Activated naive CD8-positive, alpha-beta T cell treated with anti-CD3 and anti-CD28 coated beads for 36 hours (primary cell): ENCODE data around the gene TRDMT1. TPM values are rescaled to one million over a fixed set of nuclear protein-coding genes. Genes with fewer than 3 reads are reported as not detected.

Experiments used
- DNase-seq: peaks from one replicate; pipeline ENCODE4 v3.0.0; 2021
- H3K27ac Mint-ChIP-seq: one replicate; pipeline ENCODE4 v1.8.0; 2022; ENCODE audit warnings: mild to moderate bottlenecking, moderate library complexity, mixed read lengths
- H3K27me3 Mint-ChIP-seq: one replicate; pipeline ENCODE4 v1.8.0; 2022; ENCODE audit warnings: mild to moderate bottlenecking, mixed read lengths
- H3K36me3 Mint-ChIP-seq: one replicate; pipeline ENCODE4 v1.8.0; 2021; ENCODE audit warnings: mild to moderate bottlenecking, mixed read lengths
- H3K4me1 Mint-ChIP-seq: one replicate; pipeline ENCODE4 v1.8.0; 2021; ENCODE audit warnings: mixed read lengths
- H3K4me3 Mint-ChIP-seq: one replicate; pipeline ENCODE4 v1.8.0; 2022; ENCODE audit warnings: mild to moderate bottlenecking, moderate library complexity, mixed read lengths
- H3K9me3 Mint-ChIP-seq: one replicate; pipeline ENCODE4 v1.8.0; 2022; ENCODE audit warnings: mixed read lengths
- total RNA-seq, 2 experiments: library from RNA; stranded (reverse); gene quantifications; one replicate each; pipeline ENCODE4 v1.2.3, GENCODE V29; 2021

Gene TRDMT1
- total RNA-seq, 2 experiments from 2014 or later, result 9.5 to 9.6 TPM

- DNase-seq, result no peak
- no peaks in the 10 kb centered on the region for H3K27me3 Mint-ChIP-seq
- H3K4me3 Mint-ChIP-seq, result no peak overlapping the region
- peaks cover 7% of the 10 kb centered on the region for H3K36me3 Mint-ChIP-seq
- no peak overlapping the region for H3K27ac Mint-ChIP-seq
- peaks cover 36% of the 10 kb centered on the region for H3K4me1 Mint-ChIP-seq
- peaks cover 1% of the 10 kb centered on the region for H3K9me3 Mint-ChIP-seq
Observed at GRCh38 chr10:17222329-17222728, 20.9 kb upstream of the TRDMT1 start.

GRCh38 chr10:17220652-17221100 is 19.2 kb upstream of the TRDMT1 start:
- H3K4me1 Mint-ChIP-seq, result peaks cover 38% of the 10 kb centered on the region
- no peaks in the 10 kb centered on the region for H3K27me3 Mint-ChIP-seq
- H3K4me3 Mint-ChIP-seq, result no peak overlapping the region
- H3K36me3 Mint-ChIP-seq, result peaks cover 9% of the 10 kb centered on the region
- no peak overlapping the region for H3K27ac Mint-ChIP-seq
- no peak for DNase-seq
- H3K9me3 Mint-ChIP-seq, result peaks cover 1% of the 10 kb centered on the region

- H3K4me3 Mint-ChIP-seq, result no peak overlapping the region
- peaks cover 12% of the 10 kb centered on the region for H3K36me3 Mint-ChIP-seq
- H3K27me3 Mint-ChIP-seq, result no peaks in the 10 kb centered on the region
- no peak for DNase-seq
- peak overlapping the region; percentile 56 for H3K27ac Mint-ChIP-seq
- peaks cover 43% of the 10 kb centered on the region for H3K4me1 Mint-ChIP-seq
- H3K9me3 Mint-ChIP-seq, result peaks cover 1% of the 10 kb centered on the region
Observed at GRCh38 chr10:17219024-17219423, 17.6 kb upstream of the TRDMT1 start.

GRCh38 chr10:17217631-17218232 is 16.3 kb upstream of the TRDMT1 start:
- Mint-ChIP-seq H3K4me1 (peaks cover 43% of the 10 kb centered on the region), H3K27ac (peak overlapping the region; percentile 96), H3K27me3 (no peaks in the 10 kb centered on the region), H3K9me3 (peaks cover 1% of the 10 kb centered on the region), H3K36me3 (peaks cover 14% of the 10 kb centered on the region), H3K4me3 (no peak overlapping the region)
- DNase-seq, result no peak

GRCh38 chr10:17216901-17217395 is 15.5 kb upstream of the TRDMT1 start:
- Mint-ChIP-seq H3K36me3 (peaks cover 19% of the 10 kb centered on the region), H3K27ac (peak overlapping the region; percentile 96), H3K9me3 (peaks cover 1% of the 10 kb centered on the region), H3K27me3 (no peaks in the 10 kb centered on the region), H3K4me1 (peaks cover 39% of the 10 kb centered on the region), H3K4me3 (no peak overlapping the region)
- no peak for DNase-seq

GRCh38 chr10:17216217-17216900 is 14.9 kb upstream of the TRDMT1 start:
- H3K4me3 Mint-ChIP-seq, result no peak overlapping the region
- peaks cover 1% of the 10 kb centered on the region for H3K9me3 Mint-ChIP-seq
- DNase-seq, result peak; percentile 47
- H3K27ac Mint-ChIP-seq, result peak overlapping the region; percentile 96
- peaks cover 21% of the 10 kb centered on the region for H3K36me3 Mint-ChIP-seq
- H3K27me3 Mint-ChIP-seq, result no peaks in the 10 kb centered on the region
- peaks cover 39% of the 10 kb centered on the region for H3K4me1 Mint-ChIP-seq

GRCh38 chr10:17215782-17216122 is 14.3 kb upstream of the TRDMT1 start:
- H3K27ac Mint-ChIP-seq, result peak overlapping the region; percentile 96
- DNase-seq, result no peak
- H3K4me3 Mint-ChIP-seq, result no peak overlapping the region
- H3K27me3 Mint-ChIP-seq, result no peaks in the 10 kb centered on the region
- peaks cover 1% of the 10 kb centered on the region for H3K9me3 Mint-ChIP-seq
- H3K36me3 Mint-ChIP-seq, result peaks cover 21% of the 10 kb centered on the region
- peaks cover 36% of the 10 kb centered on the region for H3K4me1 Mint-ChIP-seq

GRCh38 chr10:17214971-17215781 is 13.7 kb upstream of the TRDMT1 start:
- no peak for DNase-seq
- peak overlapping the region; percentile 8 for H3K27ac Mint-ChIP-seq
- peaks cover 35% of the 10 kb centered on the region for H3K4me1 Mint-ChIP-seq
- peaks cover 1% of the 10 kb centered on the region for H3K9me3 Mint-ChIP-seq
- H3K4me3 Mint-ChIP-seq, result no peak overlapping the region
- H3K36me3 Mint-ChIP-seq, result peaks cover 21% of the 10 kb centered on the region
- H3K27me3 Mint-ChIP-seq, result no peaks in the 10 kb centered on the region

GRCh38 chr10:17214526-17214925 is 13.1 kb upstream of the TRDMT1 start:
- peaks cover 21% of the 10 kb centered on the region for H3K36me3 Mint-ChIP-seq
- no peak overlapping the region for H3K4me3 Mint-ChIP-seq
- peaks cover 34% of the 10 kb centered on the region for H3K4me1 Mint-ChIP-seq
- no peaks in the 10 kb centered on the region for H3K27me3 Mint-ChIP-seq
- peaks cover 1% of the 10 kb centered on the region for H3K9me3 Mint-ChIP-seq
- H3K27ac Mint-ChIP-seq, result no peak overlapping the region
- DNase-seq, result no peak

GRCh38 chr10:17213646-17214349 is 12.3 kb upstream of the TRDMT1 start:
- H3K36me3 Mint-ChIP-seq, result peaks cover 19% of the 10 kb centered on the region
- no peak for DNase-seq
- no peak overlapping the region for H3K4me3 Mint-ChIP-seq
- H3K27me3 Mint-ChIP-seq, result no peaks in the 10 kb centered on the region
- H3K4me1 Mint-ChIP-seq, result peaks cover 38% of the 10 kb centered on the region
- H3K27ac Mint-ChIP-seq, result no peak overlapping the region
- no peaks in the 10 kb centered on the region for H3K9me3 Mint-ChIP-seq

GRCh38 chr10:17212802-17213221 is 11.3 kb upstream of the TRDMT1 start:
- no peak overlapping the region for H3K4me3 Mint-ChIP-seq
- H3K27ac Mint-ChIP-seq, result no peak overlapping the region
- no peaks in the 10 kb centered on the region for H3K27me3 Mint-ChIP-seq
- peaks cover 15% of the 10 kb centered on the region for H3K36me3 Mint-ChIP-seq
- H3K9me3 Mint-ChIP-seq, result no peaks in the 10 kb centered on the region
- no peak for DNase-seq
- peaks cover 38% of the 10 kb centered on the region for H3K4me1 Mint-ChIP-seq

GRCh38 chr10:17210361-17210760 is 8.9 kb upstream of the TRDMT1 start:
- H3K9me3 Mint-ChIP-seq, result no peaks in the 10 kb centered on the region
- no peaks in the 10 kb centered on the region for H3K27me3 Mint-ChIP-seq
- peaks cover 15% of the 10 kb centered on the region for H3K36me3 Mint-ChIP-seq
- peaks cover 26% of the 10 kb centered on the region for H3K4me1 Mint-ChIP-seq
- no peak overlapping the region for H3K27ac Mint-ChIP-seq
- H3K4me3 Mint-ChIP-seq, result no peak overlapping the region
- DNase-seq, result no peak

GRCh38 chr10:17209881-17210280 is 8.4 kb upstream of the TRDMT1 start:
- no peaks in the 10 kb centered on the region for H3K9me3 Mint-ChIP-seq
- peaks cover 14% of the 10 kb centered on the region for H3K36me3 Mint-ChIP-seq
- no peak overlapping the region for H3K4me3 Mint-ChIP-seq
- peaks cover 22% of the 10 kb centered on the region for H3K4me1 Mint-ChIP-seq
- H3K27ac Mint-ChIP-seq, result no peak overlapping the region
- DNase-seq, result no peak
- H3K27me3 Mint-ChIP-seq, result no peaks in the 10 kb centered on the region

- H3K27me3 Mint-ChIP-seq, result no peaks in the 10 kb centered on the region
- H3K4me1 Mint-ChIP-seq, result peaks cover 22% of the 10 kb centered on the region
Observed at GRCh38 chr10:17209302-17209701, 7.8 kb upstream of the TRDMT1 start.

GRCh38 chr10:17208476-17208875 is 7.0 kb upstream of the TRDMT1 start:
- no peak overlapping the region for H3K4me3 Mint-ChIP-seq
- no peaks in the 10 kb centered on the region for H3K27me3 Mint-ChIP-seq
- H3K4me1 Mint-ChIP-seq, result peaks cover 27% of the 10 kb centered on the region

More at GRCh38 chr10:17209302-17209701, 7.8 kb upstream of the TRDMT1 start:
- DNase-seq, result no peak
- H3K4me3 Mint-ChIP-seq, result no peak overlapping the region
- no peaks in the 10 kb centered on the region for H3K9me3 Mint-ChIP-seq
- H3K36me3 Mint-ChIP-seq, result peaks cover 12% of the 10 kb centered on the region
- no peak overlapping the region for H3K27ac Mint-ChIP-seq

More at GRCh38 chr10:17208476-17208875, 7.0 kb upstream of the TRDMT1 start:
- Mint-ChIP-seq H3K36me3 (peaks cover 10% of the 10 kb centered on the region), H3K9me3 (no peaks in the 10 kb centered on the region), H3K27ac (no peak overlapping the region)
- no peak for DNase-seq
